CD4-positive, alpha-beta T cell treated with Interleukin-15 for 1 hour (primary cell): ENCODE measurements around the gene MBD1.
"Not testable (repeated sequence)": the region's sequence is repeated elsewhere in the genome, so short reads cannot be mapped to it uniquely, and the experiment has no call there.

Experiments
- DNase-seq: peaks from one replicate; pipeline ENCODE4 v3.0.0-alpha.2; 2020

Gene MBD1

GRCh38 chr18:50288348-50289107, 7.2 kb upstream of the MBD1 start:
- not testable (repeated sequence) for DNase-seq

- peak; percentile 99 for DNase-seq
Measured at GRCh38 chr18:50287441-50288347, 6.4 kb upstream of the MBD1 start, which contains the start of gene CXXC1. Gene CXXC1 (minus strand): TSS chr18:50287692. CDS start chr18:50287589, 103 bp downstream.

- no peak for DNase-seq
Measured at GRCh38 chr18:50287028-50287440, 5.7 kb upstream of the MBD1 start.

GRCh38 chr18:50286391-50287027, 5.2 kb upstream of the MBD1 start:
- DNase-seq = peak; percentile 25

GRCh38 chr18:50285631-50286321, 4.5 kb upstream of the MBD1 start:
- no peak for DNase-seq

DNA sequence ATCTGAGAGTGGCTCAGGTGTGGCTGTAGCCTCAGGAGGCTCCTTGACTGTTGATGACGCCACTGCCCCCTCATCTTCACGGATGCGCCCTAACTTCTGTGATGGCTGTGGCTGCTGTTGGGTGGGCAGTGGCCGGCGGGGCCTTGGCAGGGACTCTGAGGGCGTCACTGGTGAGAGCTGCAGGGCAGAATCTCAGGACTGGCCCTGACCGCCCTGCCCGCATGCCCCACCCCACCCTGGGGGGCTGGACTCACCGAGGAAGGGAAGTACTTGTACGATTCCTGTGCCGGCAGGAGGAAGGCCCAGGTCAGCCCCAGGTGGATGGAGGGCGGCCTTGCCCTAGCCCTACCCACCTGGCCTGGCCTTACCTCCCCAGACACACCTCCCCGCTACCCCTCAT, 3.7 kb upstream of the MBD1 start:
- no peak for DNase-seq

GRCh38 chr18:50284255-50284885, 3.0 kb upstream of the MBD1 start:
- peak; percentile 55 for DNase-seq

GRCh38 chr18:50283469-50284209, 2.3 kb upstream of the MBD1 start:
- no peak for DNase-seq

- DNase-seq = no peak
Measured at GRCh38 chr18:50282521-50283335, 1.4 kb upstream of the MBD1 start.

- no peak for DNase-seq
Measured at GRCh38 chr18:50281972-50282520, 723 bp upstream of the MBD1 start.

DNA sequence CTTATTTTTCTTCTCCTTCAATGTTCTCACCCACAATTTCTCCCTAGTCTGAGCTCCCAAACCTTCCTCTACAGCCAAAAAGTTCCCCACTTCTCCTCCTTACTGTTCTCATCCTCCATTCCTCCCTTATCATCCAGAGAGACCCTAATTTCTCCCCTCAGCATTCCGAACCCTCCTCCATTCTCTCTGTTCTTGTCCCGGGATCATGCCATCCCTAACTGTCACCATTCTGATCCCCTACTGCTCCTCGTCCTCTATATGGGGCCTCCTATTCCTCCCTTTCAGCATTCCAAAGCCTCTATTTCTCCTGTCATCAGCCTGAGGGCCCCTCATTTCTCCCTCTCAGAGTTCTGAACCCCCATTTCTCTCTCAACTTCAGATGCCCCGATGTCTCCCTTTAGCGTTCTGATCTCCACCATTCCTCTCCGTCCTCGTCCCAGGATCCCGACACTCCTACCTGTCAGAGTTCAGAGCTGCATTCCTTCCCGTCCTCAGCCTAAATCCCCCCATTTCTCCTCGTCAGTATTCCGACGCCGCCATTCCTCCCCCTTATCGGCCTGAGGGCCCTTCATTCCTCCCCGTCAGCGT, 522 bp downstream of the MBD1 start:
- DNase-seq = no peak

- DNase-seq = no peak
Measured at GRCh38 chr18:50279752-50280151, 1.6 kb downstream of the MBD1 start.

GRCh38 chr18:50277942-50278341, 3.4 kb downstream of the MBD1 start:
- no peak for DNase-seq

GRCh38 chr18:50276452-50276851, 4.9 kb downstream of the MBD1 start:
- no peak for DNase-seq

DNA sequence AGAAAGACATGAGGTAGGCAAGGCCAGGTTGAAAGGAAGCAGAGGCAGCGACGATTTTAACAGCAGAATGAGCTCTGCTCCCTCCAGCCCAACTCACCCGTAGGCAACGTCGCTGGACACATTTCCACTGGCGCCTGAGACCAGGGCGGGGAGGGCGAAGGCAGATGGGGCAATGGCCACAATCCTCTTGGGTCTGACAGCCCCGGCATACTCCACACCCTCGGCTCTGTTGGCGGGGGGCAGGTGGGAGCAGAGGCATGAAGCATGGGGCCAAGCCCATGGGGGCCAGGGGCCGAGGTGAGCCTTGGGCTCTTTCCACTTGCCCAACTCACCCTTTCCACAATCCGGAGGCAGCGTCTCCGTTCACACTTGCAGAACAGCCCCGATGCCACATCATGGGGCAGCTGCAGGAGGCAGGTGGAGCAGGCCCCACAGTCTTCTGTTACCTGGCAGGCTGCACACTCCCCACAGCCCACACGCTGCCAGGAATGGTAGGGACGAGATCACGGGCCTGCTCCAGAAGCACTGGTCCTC, 5.8 kb downstream of the MBD1 start:
- no peak for DNase-seq

GRCh38 chr18:50274941-50275340, 6.4 kb downstream of the MBD1 start:
- DNase-seq = no peak

- DNase-seq = no peak
Measured at GRCh38 chr18:50274044-50274442, 7.3 kb downstream of the MBD1 start.

- no peak for DNase-seq
Measured at GRCh38 chr18:50273203-50274043, 7.9 kb downstream of the MBD1 start.

GRCh38 chr18:50272568-50272967, 8.8 kb downstream of the MBD1 start:
- no peak for DNase-seq
